DND-41 (cell line): ENCODE data around the gene CDHR1.

Experiments
- CTCF ChIP-seq: IDR thresholded peaks from 2 replicates; pipeline ENCODE4 v1.5.1; 2012; ENCODE audit warnings: borderline replicate concordance, low read length, moderate library complexity, mild to moderate bottlenecking; ENCODE audit not compliant: poor library complexity, severe bottlenecking; ENCODE audit errors: extremely low read depth
- EZH2 ChIP-seq: IDR thresholded peaks from 3 replicates; pipeline ENCODE4 v1.6.1; 2012; ENCODE audit warnings: borderline replicate concordance, low read depth, mild to moderate bottlenecking, moderate library complexity, low read length, inconsistent platforms; ENCODE audit not compliant: severe bottlenecking

- no peak for TF ChIP-seq CTCF
- TF ChIP-seq EZH2: no peak
Measured at GRCh38 chr10:84202349-84202748, 8.0 kb downstream of the CDHR1 start.
